HT1080 (cell line): Measurements from ENCODE around the gene FAM161A. TPM values are rescaled to one million over a fixed set of nuclear protein-coding genes. Genes with fewer than 3 reads are reported as not detected.
"Not testable (repeated sequence)": the region's sequence is repeated elsewhere in the genome, so short reads cannot be mapped to it uniquely, and the experiment has no call there.

Experiments
- DNase-seq: peaks from one replicate; pipeline ENCODE4 v3.0.0-alpha.2; 2015; ENCODE audit warnings: low read depth
- polyA plus RNA-seq, 2 experiments: library from polyadenylated mRNA; depleted of rRNA; stranded (reverse); fragments of >200 nt; gene quantifications; 2 replicates each; pipeline ENCODE4 v1.2.3, GENCODE V29; 2015
- total RNA-seq: library from RNA; depleted of rRNA; stranded (reverse); fragments of >200 nt; shearing (Covaris generic); gene quantifications from 2 replicates; pipeline ENCODE4 v1.2.3, GENCODE V29; 2014; rRNA removed

FAM161A gene, protein sequence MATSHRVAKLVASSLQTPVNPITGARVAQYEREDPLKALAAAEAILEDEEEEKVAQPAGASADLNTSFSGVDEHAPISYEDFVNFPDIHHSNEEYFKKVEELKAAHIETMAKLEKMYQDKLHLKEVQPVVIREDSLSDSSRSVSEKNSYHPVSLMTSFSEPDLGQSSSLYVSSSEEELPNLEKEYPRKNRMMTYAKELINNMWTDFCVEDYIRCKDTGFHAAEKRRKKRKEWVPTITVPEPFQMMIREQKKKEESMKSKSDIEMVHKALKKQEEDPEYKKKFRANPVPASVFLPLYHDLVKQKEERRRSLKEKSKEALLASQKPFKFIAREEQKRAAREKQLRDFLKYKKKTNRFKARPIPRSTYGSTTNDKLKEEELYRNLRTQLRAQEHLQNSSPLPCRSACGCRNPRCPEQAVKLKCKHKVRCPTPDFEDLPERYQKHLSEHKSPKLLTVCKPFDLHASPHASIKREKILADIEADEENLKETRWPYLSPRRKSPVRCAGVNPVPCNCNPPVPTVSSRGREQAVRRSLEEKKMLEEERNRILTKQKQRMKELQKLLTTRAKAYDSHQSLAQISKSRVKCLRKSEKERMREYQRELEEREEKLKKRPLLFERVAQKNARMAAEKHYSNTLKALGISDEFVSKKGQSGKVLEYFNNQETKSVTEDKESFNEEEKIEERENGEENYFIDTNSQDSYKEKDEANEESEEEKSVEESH
- total RNA-seq, result 1.4 and 3.1 TPM in 2 replicates
- polyA plus RNA-seq (2015; cell fraction: cytosol; rRNA removed), result 2.5 and 2.6 TPM in 2 replicates
- 11.6 and 12.4 TPM in 2 replicates for polyA plus RNA-seq (2015; cell fraction: nucleus; rRNA removed)

DNA sequence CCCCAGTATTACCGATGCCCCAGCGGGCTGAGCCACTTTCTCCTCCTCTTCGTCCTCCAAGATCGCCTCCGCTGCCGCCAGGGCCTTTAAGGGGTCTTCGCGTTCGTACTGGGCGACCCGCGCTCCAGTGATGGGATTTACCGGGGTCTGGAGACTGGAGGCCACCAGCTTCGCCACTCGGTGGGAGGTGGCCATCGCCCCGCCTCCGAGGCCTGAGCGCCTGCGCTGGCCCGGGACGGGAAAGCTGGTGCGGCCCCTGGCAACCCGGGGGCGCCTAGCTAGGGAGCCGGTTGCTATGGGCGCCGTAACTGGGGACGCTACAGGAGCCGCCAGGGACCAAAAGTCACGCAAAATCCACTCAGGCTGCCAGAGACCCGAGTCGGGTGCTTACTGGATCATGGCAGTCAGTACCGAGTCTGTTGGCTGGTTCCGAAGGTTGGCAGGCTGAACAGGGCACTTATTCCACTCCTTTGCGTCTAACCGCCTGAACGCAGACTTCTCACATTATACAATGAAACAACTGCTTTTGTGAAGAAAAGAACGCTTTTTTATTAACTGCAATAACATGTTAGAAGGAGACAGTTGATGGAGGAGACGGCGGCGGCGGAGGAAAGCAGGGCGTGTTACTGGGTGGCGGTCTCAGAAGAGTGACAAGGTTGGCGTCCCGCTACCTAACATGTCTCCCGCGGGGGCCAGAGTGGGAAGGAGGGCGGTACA, at the start of gene FAM161A:
Gene FAM161A, minus strand, starts transcription at position 214 of the 717 bp plus-strand sequence. Its CDS starts 19 bp downstream, at position 195.
- peak; percentile 85 for DNase-seq

DNA sequence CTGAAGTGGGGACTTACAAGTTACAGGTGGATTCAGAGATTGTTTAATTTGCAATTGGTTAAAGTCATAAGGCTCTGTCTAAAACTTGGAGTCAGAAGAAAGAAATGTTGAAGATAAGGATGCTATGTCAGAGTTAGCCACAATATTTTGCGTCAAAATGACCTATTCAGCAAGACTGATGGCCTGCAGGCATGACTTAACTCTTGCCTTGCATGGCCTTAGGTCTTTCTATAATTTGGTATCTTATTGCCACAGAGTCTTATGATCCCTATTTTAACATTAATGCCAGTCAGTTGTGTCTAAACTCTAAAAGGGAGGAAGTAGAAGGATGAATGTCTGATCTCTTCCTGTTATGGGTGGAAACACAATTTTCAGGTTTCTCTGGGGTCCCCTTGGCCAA, 46.4 kb upstream of the FAM161A start:
- DNase-seq, result no peak

DNA sequence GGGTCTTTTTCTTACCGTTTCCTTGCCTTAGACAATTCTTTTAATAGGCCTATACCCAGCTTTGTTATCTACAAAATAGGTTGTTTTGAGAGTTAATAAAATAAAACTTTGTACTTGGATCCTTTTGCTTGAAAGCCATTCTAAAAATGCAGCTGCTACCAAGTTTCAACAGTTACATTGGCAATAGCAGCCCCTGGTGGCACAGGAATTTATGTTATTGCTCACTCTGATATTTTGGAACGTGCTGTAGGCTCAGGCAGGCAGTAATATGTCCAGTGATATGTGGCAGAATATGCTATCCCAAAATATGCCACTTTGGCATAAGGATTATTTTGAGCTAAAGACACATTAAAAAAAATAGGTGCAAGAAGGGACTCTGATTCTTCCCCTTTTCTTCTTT, 45.0 kb upstream of the FAM161A start:
- peak; percentile 27 for DNase-seq

DNA sequence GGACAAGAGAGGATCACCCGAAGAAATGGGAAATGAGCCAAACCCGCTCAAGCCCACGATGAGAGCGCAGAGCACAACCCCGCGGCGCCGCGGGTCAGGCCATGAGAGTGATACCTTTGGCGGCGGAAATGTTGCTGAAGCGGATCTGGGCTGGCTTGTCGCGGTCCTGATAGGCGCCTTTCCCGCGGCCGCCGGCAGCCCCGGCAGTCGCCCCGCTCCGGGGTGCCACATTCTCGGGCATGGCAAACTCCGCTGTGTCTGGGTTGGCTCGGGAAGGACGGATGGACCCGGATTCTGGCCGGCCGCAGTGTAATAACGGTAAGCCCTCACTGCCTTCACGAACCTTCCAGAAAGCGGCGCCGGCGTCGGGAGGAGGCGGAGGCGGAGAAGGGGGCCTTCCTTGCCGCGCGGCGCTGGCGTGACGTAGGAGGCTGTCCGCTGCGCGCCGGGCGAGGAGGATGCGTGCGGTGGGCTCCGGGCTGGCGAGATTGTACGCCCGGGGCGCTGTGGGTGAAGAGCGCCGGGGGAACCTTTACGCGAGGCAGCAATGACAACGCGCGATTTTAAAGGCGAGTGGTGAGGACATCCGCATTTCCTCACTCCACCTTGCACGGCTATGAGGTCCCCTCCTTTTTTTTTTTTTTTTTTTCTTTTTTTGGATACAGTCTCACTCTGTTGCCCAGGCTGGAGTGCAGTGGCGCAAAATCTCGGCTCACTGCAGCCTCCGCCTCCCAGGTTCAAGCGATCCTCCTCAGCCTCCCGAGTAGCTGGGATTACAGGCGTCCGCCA, 34.6 kb upstream of the FAM161A start, which contains the start of gene CCT4:
Gene CCT4, minus strand, starts transcription at position 390 of the 789 bp plus-strand sequence. Its CDS starts 149 bp downstream, at position 241.
- peak; percentile 89 for DNase-seq

DNA sequence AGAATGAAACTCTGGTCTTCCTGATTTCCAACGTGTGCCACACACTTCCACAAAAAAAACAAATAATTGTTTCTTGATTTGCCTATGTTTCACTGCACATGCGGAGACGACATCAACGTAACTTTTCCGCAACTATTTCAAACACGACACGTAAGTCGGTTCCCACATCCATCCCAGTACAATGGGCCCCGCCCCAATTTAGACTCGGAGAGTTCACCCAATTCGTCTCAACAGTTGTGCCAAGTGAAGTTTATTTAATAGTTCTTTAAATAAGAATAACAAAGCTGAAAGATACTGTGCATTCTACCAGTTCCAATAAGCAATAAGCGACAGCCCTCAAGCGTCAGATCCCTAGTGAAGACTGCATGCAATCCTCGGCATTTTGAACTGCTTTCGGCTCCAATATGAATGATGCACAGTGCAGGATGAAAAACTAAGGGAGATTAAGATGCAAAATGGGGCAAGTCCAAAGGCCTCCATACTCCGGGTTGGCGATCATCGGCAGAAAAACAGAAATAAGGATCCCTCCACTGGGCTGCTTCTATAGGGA, 33.9 kb upstream of the FAM161A start:
- peak; percentile 23 for DNase-seq

DNA sequence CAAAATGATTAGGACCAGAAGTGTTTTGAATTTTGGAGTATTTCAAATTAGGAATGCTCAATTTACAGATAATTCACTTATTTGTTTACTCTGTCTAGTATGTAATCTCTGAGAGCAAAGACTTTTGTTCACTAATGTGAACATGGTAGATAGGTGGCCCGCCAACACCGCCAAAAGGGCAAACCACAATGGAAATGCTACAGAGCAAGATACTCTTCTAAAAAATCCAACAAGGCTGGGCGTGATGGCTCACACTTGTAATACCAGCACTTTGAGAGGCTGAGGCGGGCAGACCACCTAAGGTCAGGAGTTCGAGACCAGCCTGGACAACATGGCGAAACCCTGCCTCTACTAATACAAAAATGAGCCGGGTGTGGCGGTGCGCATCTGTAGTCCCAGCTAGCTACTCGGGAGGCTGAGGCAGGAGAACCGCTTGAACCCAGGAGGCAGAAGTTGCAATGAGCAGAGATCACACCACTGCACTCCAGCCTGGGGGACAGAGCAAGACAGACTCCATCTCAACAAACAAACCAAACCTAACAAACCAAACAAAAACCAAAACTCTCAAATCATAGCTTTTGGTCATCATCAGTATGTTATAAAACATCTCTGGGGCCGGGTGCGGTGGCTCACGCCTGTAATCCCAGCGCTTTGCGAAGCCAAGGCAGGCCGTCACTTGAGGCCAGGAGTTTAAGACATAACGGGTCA, 32.2 kb upstream of the FAM161A start:
- DNase-seq, result no peak

DNA sequence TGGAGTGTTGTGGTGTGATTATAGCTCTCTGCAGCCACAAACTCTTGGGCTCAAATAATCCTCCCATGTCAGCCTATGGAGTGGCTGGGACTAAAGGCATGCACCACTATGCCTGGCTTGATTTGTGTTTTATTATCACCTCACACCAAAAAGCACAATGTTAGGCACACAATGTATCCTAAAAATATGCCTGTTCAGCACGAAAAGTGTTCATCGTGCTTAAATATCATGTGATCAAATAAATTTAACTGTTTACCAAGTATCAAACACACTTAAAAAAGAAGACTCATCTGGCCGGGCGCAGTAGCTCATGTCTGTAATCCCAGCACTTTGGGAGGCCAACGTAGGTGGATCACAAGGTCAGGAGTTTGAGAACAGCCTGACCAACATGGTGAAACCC, 29.0 kb upstream of the FAM161A start:
- no peak for DNase-seq

DNA sequence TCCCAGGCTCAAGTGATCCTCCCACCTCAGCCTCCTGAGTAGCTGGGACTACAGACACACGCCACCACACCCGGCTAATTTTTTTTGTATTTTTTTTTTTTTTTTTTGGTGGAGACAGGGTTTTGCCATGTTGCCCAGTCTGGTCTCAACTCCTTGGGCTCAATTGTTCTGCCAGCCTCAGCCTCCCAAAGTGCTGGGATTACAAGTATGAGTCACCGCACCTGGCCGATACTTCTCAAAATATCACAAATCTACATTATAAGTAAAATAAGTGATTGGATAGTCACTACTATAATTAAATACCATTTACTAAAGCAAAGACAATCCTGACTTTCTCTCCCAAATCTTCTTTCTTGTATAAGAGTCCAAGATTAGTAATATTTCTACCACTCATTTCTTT, 25.5 kb upstream of the FAM161A start:
- DNase-seq, result not testable (repeated sequence)

DNA sequence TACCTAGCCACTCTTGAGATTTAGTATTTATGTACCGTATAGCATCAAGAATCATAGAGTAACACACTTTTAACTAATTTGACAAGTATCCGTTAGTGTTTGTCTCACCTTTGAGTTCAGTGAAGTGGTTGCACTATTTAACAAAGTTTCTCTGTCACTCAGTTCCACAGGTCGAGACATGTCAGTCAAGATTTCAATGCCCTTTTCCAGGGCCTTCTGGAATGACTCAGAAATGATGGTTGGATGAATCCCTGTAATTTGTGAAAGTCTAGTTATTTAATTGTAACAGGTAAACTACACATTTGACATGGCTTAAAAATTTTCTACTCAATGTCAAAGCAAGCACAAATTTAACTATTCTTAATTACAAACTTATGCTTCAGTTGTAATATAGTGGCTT, 24.9 kb upstream of the FAM161A start:
- no peak for DNase-seq

DNA sequence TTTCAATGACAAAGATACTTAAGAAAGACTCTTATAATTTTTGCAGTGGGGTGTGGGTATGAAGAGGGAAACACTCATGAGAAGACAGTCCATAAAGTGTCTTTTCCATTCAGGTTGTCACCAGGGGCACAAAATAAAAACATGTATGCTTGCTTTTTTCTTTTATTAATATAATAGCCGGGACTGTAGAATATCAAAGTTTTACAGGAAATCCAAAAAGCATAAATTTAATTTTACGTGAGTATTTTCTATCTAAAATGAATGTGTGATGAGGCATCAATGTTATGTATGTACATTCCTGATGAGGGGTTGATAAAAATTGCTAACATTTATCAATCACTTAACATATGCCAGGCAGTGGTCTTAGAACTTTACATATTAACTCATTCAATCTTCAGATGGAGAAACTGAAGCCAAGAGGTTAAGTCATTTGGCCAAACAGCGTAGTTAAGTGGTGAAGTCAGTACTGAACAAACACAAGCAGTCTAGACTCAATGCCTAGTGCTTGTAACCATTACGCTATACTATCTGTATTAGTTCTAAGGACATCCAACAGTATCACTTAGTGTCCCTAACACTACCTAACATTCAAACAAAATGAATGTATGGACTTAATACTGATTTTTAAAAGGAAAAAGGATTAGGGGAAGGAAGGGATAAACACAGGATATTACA, 23.8 kb upstream of the FAM161A start:
- DNase-seq, result no peak

DNA sequence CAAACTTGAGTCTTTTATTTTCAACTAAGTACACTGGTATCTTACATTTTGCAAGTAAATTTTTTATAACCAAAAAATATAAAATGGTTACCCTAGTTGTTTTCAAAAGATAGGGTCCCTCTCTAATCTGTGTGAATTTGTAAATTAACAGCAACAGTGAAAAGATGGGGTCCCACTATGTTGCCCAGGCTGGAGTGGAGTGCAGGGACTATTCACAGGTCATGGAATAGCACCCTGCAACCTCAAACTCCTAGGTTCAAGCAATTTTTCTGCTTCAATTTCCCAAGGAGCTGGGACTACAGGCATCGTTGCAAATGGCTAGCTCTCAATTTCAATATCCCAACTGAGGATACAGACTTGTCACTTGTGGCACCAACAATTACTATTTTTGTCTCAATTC, 22.5 kb upstream of the FAM161A start:
- no peak for DNase-seq

DNA sequence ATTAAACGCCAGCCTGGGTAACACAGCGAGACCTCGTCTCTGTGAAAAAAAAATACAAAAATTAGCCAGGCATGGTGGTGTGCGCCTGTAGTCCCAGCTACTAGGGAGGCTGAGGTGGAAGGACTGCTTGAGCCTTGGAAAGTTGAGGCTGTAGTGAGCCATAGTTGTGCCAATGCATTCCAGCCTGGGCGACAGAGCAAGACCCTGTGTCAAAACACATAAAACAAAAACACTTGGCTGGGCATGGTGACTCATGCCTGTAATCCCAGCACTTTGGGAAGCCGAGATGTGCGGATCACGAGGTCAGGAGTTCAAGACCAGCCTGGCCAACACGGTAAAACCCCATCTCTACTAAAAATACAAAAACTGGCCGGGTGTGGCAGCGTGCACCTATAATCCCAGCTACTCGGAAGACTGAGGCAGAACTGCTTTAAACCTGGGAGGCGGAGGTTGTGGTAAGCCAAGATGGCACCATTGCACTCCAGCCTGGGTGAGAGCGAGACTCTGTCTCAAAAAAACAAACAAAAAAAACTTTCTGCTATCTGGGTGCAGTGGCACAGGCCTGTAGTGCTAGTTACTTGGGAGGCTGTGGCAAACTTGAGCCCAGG, 12.7 kb upstream of the FAM161A start:
- not testable (repeated sequence) for DNase-seq

DNA sequence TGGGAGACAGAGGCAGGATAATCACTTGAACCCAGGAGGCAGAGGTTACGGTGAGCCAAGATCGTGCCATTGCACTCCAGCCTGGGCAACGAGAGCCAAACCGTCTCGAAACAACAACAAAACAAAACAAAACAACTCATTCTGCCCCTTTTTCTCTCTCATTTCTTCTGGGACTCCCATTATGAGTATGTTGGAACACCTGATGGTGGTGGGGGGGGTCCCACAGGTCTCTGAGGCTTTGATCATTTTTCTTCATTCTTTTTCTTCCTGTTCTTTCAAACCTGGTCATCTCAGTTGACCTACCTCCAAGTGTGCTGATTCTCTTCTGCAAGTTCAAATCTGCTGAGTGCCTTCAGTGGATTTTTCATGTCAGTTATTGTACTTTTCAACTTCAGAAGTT, 8.2 kb upstream of the FAM161A start:
- no peak for DNase-seq

DNA sequence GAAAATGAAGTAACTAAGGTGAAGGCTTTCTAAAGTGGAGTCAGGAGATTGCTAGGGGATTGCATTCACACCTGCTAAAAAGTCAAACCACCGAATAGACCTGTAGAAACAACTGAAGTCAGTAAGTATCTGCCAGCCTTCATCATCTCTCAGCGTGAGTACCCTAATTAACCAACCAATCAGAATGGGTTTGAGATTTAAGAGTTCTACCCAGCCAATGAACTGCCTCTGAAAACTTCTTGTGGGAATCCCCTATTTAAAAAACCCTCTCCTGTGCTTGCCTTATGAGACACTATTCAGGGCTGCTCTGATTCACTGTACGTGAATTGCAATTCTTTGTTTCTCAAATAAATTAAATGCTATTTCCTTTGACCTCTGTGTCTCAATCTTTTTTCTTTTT, 3.4 kb upstream of the FAM161A start:
- DNase-seq, result no peak

DNA sequence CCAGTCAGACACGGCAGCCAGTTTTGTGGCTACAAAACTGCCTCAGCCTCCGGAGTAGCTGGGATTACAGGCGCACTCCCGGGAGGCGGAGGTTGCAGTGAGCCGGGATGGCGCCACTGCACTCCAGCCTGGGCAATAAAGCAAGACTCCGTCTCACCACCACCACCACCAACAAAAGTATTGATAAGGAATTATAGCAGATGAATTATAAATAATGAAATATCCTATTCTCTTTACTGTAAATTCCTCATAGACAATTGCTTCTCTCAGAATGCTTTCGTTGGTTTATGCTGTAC, 1.4 kb upstream of the FAM161A start:
- peak; percentile 50 for DNase-seq

DNA sequence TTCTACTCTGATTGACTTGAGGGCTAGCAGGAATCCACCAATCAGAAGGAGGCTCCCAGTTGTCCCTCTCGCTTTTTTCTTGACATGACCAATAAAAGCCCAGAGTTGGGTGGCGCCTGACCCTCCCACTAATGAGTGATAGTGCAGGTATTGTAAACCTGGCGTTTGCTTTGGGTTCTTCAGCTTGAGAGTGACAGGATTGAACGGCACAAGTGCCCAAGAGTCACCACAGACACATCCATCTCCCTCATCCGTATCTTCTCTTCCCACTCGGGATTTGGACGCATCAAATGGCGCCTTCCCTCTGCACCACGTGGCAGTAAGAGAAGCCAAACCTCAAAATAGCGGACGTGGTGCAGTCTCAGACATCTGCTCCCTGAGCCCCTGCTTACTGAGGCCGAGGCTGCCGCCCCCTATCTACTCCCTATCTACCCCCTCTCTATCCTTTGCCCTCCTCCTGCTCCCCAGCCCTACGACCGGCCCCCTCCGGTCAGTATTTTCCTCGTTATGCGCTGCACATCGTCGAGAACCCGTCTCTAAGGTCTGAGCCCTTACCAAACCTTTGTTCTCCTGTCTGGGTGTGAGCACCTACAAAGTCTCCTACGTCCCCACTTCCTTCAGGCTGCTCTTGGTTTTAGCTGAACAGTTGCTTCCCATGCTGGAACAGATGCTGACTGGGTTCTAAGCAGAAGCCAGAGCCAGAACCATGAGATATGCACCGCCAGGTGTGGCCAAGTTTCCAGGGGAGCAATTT, 881 bp upstream of the FAM161A start:
- peak; percentile 95 for DNase-seq

DNA sequence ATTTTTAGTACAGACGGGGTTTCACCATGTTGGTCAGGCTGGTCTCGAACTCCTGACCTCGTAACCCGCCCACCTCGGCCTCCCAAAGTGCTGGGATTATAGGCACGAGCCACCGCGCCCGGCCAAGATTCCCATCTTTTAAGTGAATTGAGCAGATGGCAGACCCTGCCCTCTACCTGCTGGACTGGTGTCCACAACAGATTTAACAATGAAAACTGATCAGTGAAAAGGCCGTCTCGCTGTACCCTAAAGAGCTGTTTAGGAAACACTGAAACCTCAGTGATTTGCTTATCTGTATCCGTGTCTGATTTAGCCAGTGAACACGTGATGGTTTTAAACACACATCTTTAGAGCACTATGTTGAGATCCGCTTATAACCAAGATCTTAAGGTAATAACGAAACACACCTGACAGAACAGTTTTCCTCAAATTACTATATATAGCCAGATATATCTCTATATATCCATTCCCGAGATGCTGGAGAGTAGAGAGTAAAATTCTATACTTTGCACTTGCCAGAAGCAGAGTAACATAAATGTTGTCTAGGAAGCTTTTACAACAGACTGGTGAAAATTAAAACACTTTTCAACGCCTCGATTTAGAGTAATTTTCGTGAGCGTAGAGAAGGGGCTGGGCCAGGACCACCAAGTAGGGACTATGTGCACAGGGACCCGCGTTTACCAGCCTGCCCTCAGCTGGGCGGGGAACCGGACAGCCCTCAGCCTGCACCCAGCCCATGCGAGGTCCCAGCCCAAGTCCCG, 594 bp downstream of the FAM161A start:
- peak; percentile 18 for DNase-seq

DNA sequence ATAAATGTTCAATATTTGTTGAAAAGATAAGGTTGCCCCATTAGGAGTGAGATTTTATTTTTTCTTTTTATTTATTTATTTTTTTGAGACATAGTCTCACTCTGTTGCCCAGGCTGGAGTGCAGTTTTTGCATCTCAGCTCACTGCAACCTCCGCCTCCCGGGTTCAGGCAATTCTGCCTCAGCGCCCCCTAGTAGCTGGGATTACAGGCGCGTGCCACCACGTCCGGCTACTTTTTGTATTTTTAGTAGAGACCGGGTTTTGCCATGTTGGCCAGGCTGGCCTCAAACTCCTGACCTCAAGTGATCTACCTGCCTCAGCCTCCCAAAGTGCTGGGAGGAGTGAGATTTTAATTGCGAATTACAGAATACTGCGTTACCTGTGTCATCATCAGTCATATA, 2.6 kb downstream of the FAM161A start:
- not testable (repeated sequence) for DNase-seq
